ENCODE results near the gene NGFR.

Gene NGFR

DNA sequence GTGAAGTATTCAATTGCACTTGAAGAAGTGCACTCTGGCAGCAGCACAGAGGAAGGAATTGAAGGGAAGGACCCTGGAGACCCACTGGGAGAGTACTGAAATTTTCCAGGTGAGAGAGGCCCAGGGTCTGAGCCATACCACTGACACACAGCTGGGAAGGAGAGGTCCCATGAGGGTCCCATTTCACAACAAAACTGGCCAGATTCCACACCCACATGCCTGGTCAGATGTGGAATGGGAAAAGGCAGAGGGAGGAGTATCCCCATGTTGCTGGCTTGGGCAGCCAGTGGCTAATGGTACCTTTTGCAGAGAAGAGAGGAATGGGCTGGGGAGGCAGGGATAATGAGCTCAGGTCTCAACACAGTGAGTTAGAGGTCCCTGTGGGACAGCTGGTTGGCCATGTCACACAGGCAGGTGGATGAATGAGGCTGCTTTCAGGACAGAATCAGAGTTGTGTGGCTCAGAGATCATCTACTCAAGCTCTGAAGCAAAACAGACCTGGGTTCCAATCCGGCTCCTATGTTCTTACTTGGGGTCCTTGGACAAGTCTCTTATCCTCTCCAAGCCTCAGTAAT is 26.2 kb upstream of the NGFR start:
- no peak for DNase-seq (ENCODE audit: insufficient read length, low spot score)
- FAIRE-seq = peak; percentile 49

GRCh38 chr17:49469831-49470810 is 25.0 kb upstream of the NGFR start:
- DNase-seq (ENCODE audit: insufficient read length, low spot score) (no peak), FAIRE-seq (no peak)

DNA sequence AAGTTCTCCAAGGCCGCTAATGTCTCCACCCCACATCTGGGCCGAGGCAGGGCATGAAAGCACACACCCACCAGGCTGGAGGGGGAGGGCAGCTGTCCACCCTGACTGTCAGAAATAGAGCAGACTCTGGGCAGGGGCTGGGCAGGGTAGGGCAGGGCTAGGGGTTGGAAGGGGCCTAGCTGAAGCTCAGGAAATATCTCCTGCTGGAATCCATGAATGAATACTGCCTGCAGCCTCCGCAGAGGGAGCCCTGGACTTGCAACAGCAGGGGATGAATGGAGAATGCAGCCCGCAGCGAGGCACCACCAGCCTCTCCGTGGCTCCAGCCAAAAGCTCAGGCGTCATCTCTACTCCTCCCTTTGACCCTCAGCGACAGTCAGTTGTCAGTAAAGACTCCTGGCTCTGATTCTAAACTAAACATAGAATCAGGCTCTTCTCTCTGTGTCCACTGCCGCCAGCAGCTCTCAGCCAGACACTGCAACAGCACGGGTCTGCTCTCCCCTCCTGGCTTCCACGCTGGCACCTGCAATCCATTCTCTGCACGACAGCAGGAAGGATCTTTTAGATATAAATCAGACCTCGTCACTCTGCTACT is 23.9 kb upstream of the NGFR start:
- peak; percentile 71 for FAIRE-seq
- no peak for DNase-seq (ENCODE audit: insufficient read length, low spot score)

GRCh38 chr17:49471769-49472168 is 23.3 kb upstream of the NGFR start:
- no peak for DNase-seq (ENCODE audit: insufficient read length, low spot score)
- no peak for FAIRE-seq

GRCh38 chr17:49472527-49472926 is 22.6 kb upstream of the NGFR start:
- DNase-seq (ENCODE audit: insufficient read length, low spot score) (no peak), FAIRE-seq (peak; percentile 51)

DNA sequence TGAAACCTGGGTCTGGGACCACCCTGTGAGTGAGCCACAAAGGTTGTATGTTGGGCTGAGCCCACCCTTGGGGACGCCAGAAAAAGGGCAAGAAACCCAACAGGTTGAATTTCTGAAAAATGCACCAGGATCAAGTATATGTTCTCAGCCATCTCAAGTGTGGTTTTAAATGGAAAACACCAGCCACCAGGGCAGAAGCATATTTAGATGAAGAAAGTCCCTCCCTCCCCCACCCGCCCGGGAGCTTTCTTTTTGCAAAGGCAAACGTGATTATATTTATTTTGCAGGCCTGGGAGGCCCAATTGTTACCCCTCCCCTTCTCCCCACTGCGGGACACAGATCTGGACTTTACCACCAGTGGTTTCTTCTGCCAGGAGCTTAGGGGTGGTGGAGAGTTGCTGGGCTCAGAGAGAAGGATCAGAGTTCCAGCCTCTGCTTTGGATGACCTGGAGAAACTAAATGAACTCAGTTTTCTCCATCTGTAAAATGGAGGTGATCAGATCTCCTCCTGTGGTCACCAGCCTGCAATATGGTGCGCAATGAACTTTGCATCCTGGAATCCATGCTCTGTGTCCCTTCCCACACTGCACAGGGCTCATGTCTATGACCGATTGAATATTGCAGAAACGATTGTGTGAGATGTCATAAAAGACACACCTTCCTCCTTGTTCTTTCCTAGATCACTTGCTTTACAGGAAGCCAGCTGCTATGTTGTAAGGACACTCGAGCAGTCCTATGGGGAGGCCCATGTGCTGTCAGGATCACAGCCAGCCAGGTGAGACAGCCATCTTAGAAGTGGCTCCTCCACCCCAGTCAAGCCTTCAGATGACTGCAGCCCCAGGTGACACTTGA is 21.0 kb upstream of the NGFR start:
- DNase-seq (ENCODE audit: insufficient read length, low spot score) (no peak), FAIRE-seq (no peak)

- DNase-seq (ENCODE audit: insufficient read length, low spot score) = no peak
- FAIRE-seq = no peak
Measured at GRCh38 chr17:49477709-49478108, 17.4 kb upstream of the NGFR start.

- DNase-seq (ENCODE audit: insufficient read length, low spot score) = no peak
- peak; percentile 26 for FAIRE-seq
Measured at GRCh38 chr17:49480836-49481615, 14.1 kb upstream of the NGFR start.

GRCh38 chr17:49482144-49482817 is 12.8 kb upstream of the NGFR start:
- FAIRE-seq = no peak

DNA sequence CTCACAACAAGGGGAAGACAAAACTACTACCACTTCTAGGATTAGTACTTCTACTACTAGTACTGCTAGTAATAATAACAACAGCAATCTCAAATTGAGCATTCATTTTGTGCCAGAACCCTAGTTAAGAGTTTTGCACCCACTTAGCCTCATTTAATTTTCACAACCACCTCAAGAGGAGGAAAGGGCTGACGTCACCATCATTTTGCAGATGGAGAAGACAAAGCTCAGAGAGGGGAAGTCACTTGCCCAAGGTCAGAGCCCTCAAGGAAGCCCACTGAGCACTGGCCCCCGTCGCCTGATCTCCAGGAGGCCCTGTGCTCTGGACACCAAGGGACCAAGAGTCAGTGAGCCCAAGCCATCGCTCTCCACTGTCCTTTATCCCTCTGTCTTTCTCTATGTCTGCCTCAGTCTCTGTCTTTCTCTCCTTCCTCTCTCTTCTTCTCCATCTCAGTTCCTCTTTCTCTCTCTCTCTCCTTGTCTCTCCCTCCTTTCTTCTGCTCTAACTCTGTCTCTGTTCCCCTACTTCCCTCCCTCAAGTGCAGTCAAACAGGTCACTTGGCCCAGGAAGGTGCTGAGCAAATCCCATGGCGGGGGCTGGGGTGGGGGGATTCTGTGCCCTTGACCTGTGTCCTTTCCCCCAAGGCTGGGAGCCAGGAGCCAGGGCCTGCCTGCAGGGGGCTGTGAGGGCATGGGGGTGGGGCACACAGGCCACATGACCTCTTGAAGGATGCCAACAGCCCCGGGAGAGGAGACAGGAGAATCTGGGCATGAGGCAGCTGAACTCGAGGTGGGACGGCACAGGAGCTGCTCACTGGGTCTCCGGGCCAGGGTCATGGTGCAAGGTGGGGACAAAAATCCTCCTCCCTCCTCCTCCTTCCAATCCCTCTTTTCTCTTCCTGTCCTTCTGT is 11.2 kb upstream of the NGFR start:
- FAIRE-seq (no peak), DNase-seq (ENCODE audit: insufficient read length, low spot score) (no peak)

More at GRCh38 chr17:49482144-49482817, 12.8 kb upstream of the NGFR start:
- DNase-seq (ENCODE audit: insufficient read length, low spot score) = no peak

DNA sequence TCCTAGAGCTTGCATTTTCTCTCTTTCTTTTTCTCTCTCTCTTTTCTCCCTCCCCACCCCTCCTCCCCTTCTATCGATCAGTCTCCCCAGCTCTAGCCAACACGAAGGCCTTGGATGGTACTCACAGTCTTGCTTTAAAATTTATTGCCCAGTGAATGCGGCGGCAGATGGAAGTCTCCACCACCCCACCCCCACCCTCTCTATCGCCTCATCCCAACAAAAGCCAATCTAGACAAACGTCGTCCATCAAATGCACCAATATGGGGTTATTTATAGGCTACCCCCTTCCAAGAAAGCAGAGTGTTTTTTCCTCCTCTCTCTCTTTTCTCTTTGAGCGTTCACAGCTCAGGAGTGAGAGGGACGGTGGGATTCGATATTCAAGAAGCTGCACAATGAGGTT is 10.5 kb upstream of the NGFR start:
- DNase-seq (ENCODE audit: insufficient read length, low spot score) = no peak
- no peak for FAIRE-seq

DNA sequence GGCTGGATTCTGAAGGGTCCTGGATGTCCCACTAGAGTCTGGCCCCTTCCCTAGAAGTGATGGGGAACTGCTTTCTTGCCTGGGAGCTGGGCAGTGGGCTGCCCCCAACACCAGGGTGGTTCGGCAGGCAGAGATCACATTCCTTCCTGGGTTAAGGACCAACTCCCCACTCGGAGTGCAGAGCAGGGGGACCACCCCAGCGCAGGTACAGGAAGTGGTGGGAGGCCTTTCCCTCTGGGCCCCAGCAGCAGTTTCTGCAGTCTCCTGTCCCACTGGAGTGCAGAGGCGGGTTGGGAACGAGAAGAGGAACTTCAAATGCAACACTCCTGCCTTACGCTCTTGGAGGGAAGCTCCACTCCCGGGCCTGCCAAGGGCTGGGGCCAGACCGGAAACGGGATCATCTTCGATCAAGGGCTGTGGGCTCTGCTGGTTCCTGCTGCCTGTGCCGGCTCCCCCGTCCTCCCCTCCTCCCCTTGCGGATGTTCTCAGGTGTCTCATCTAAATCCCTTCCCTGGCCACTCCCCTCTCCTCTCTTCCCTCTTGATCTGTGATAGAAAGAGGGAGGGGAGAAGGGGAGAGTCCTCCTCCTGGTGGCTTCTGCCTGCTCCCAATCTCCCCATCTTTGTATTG is 9.0 kb upstream of the NGFR start:
- FAIRE-seq (peak; percentile 52), DNase-seq (ENCODE audit: insufficient read length, low spot score) (no peak)

- DNase-seq (ENCODE audit: insufficient read length, low spot score) (no peak), FAIRE-seq (no peak)
Measured at GRCh38 chr17:49487183-49487582, 7.9 kb upstream of the NGFR start.

DNA sequence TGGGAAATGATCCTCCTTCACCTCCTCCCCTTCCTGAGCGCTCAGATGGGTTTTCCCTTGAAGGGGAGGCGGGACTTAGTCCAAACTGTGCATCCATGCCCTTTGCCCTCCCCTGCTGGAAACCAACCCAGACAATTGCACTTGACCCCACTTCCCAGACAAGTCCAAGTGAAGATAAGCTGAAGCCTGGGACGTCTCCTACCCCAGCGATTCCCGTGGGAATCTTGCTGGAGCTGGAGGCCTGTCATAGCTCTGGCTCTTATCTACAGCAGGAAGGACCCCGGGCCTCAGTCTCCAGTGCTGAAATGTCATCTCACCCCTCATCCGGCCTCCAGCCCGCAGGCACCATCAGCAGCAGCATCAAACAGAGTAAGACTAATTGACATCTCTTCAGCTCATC is 6.5 kb upstream of the NGFR start:
- DNase-seq (ENCODE audit: insufficient read length, low spot score) (no peak), FAIRE-seq (no peak)

DNA sequence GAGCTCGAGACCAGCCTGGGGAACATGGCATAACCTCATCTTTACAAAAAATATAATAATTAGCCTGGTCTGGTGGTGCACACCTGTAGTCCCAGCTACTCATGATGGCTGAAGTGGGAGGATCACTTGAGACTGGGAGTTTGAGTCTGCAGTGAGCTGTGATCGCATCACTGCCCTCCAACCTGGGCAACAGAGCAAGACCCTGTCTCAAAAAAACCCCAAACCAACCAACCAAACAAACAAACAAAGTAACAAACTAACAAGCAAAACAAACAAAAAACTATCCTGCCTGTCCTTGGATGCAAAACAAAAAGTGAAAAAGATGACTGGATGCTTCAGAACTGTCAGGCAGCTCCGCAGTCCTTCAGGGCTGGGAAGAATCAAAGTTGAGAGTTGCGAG is 5.7 kb upstream of the NGFR start:
- FAIRE-seq (no peak), DNase-seq (ENCODE audit: insufficient read length, low spot score) (no peak)

DNA sequence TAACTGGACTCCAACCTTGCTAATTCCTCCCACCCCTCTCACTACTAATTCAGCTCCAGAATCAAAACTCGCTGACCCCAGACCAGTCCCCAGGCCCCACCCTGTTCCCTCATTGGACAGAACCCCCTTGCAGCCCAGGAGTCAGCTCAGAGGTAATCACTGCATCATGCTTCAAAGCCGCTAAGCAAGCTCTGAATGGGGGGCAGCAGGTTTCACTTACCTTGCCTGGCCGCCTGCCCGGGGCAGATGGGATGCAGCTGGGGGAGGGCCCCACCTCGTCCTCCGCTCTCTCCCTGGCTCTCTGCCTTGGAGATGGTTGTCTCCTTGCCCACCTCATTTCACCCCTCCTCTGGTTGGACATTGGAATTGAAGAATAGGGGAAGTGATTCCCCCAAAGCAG is 4.8 kb upstream of the NGFR start:
- FAIRE-seq = no peak
- no peak for DNase-seq (ENCODE audit: insufficient read length, low spot score)

GRCh38 chr17:49491192-49491769 is 3.8 kb upstream of the NGFR start:
- no peak for DNase-seq (ENCODE audit: insufficient read length, low spot score)
- FAIRE-seq = peak; percentile 52

Data from HTR-8/SVneo (cell line).